ENCODE results near the gene TMEM132D.

TMEM132D gene

GRCh38 chr12:129534966-129535750 is 368.7 kb downstream of the TMEM132D start:
- no peak for DNase-seq (ENCODE audit: low read depth)

GRCh38 chr12:129532707-129533499 is 370.9 kb downstream of the TMEM132D start:
- DNase-seq (ENCODE audit: low read depth), result no peak

- no peak for DNase-seq (ENCODE audit: low read depth)
Observed at GRCh38 chr12:129532082-129532481, 371.7 kb downstream of the TMEM132D start.

GRCh38 chr12:129530984-129531383 is 372.8 kb downstream of the TMEM132D start:
- no peak for DNase-seq (ENCODE audit: low read depth)

GRCh38 chr12:129530517-129530916 is 373.3 kb downstream of the TMEM132D start:
- no peak for DNase-seq (ENCODE audit: low read depth)

GRCh38 chr12:129527506-129527905 is 376.3 kb downstream of the TMEM132D start:
- no peak for DNase-seq (ENCODE audit: low read depth)

- no peak for DNase-seq (ENCODE audit: low read depth)
Observed at GRCh38 chr12:129523621-129524020, 380.2 kb downstream of the TMEM132D start.

- no peak for DNase-seq (ENCODE audit: low read depth)
Observed at GRCh38 chr12:129520739-129521138, 383.1 kb downstream of the TMEM132D start.

- no peak for DNase-seq (ENCODE audit: low read depth)
Observed at GRCh38 chr12:129503802-129504201, 400.0 kb downstream of the TMEM132D start.

- DNase-seq (ENCODE audit: low read depth), result no peak
Observed at GRCh38 chr12:129496226-129496625, 407.6 kb downstream of the TMEM132D start.

- DNase-seq (ENCODE audit: low read depth), result no peak
Observed at GRCh38 chr12:129494766-129495165, 409.1 kb downstream of the TMEM132D start.

- DNase-seq (ENCODE audit: low read depth), result no peak
Observed at GRCh38 chr12:129494260-129494659, 409.6 kb downstream of the TMEM132D start.

- DNase-seq (ENCODE audit: low read depth), result no peak
Observed at GRCh38 chr12:129489100-129489676, 414.6 kb downstream of the TMEM132D start.

GRCh38 chr12:129486931-129487330 is 416.9 kb downstream of the TMEM132D start:
- DNase-seq (ENCODE audit: low read depth), result no peak

GRCh38 chr12:129483111-129483893 is 420.5 kb downstream of the TMEM132D start:
- DNase-seq (ENCODE audit: low read depth), result no peak

GRCh38 chr12:129481921-129482320 is 421.9 kb downstream of the TMEM132D start:
- DNase-seq (ENCODE audit: low read depth), result no peak

GRCh38 chr12:129470196-129470595 is 433.6 kb downstream of the TMEM132D start:
- DNase-seq (ENCODE audit: low read depth), result no peak

- no peak for DNase-seq (ENCODE audit: low read depth)
Observed at GRCh38 chr12:129467726-129468125, 436.1 kb downstream of the TMEM132D start.

GRCh38 chr12:129467289-129467688 is 436.5 kb downstream of the TMEM132D start:
- DNase-seq (ENCODE audit: low read depth), result no peak

- DNase-seq (ENCODE audit: low read depth), result no peak
Observed at GRCh38 chr12:129466499-129466898, 437.3 kb downstream of the TMEM132D start.

GRCh38 chr12:129459886-129460285 is 443.9 kb downstream of the TMEM132D start:
- DNase-seq (ENCODE audit: low read depth), result no peak

GRCh38 chr12:129446696-129447095 is 457.1 kb downstream of the TMEM132D start:
- no peak for DNase-seq (ENCODE audit: low read depth)
